Neuron (in vitro differentiated cells): Measurements from ENCODE around the gene RAB3GAP1.
A peak's percentile ranks its signal among the peaks of the same experiment; 100 is the strongest.
"Not testable (repeated sequence)": the region's sequence is repeated elsewhere in the genome, so short reads cannot be mapped to it uniquely, and the experiment has no call there.

Experiments
- H2AFZ ChIP-seq: one replicate; pipeline ENCODE4 v1.6.1; 2013; ENCODE audit warnings: low read depth, mild to moderate bottlenecking, inconsistent platforms, low read length, moderate library complexity
- H3K27me3 ChIP-seq: one replicate; pipeline ENCODE4 v1.6.1; 2013; ENCODE audit warnings: low read length; ENCODE audit not compliant: insufficient read depth
- H3K36me3 ChIP-seq: one replicate; pipeline ENCODE4 v1.6.1; 2013; ENCODE audit warnings: low read length; ENCODE audit not compliant: insufficient read depth
- H3K4me1 ChIP-seq: one replicate; pipeline ENCODE4 v1.6.1; 2013; ENCODE audit warnings: low read length; ENCODE audit not compliant: insufficient read depth
- H3K4me3 ChIP-seq: 2 replicates; pipeline ENCODE4 v1.5.1; 2013; ENCODE audit warnings: mild to moderate bottlenecking, low read length, moderate library complexity
- H3K9me3 ChIP-seq: one replicate; pipeline ENCODE4 v1.6.1; 2013; ENCODE audit warnings: low read length

Gene RAB3GAP1

GRCh38 chr2:135030826-135031225 is 21.3 kb upstream of the RAB3GAP1 start:
- H3K9me3 ChIP-seq, result no peaks in the 10 kb centered on the region
- no peak overlapping the region for H2AFZ ChIP-seq
- H3K4me3 ChIP-seq, result no peak overlapping the region
- no peaks in the 10 kb centered on the region for H3K36me3 ChIP-seq
- no peaks in the 10 kb centered on the region for H3K4me1 ChIP-seq
- H3K27me3 ChIP-seq, result no peaks in the 10 kb centered on the region

GRCh38 chr2:135033216-135033615 is 18.9 kb upstream of the RAB3GAP1 start:
- not testable (repeated sequence) for H3K4me1 ChIP-seq, H3K4me3 ChIP-seq, H2AFZ ChIP-seq, H3K27me3 ChIP-seq, H3K36me3 ChIP-seq, H3K9me3 ChIP-seq

- H3K9me3 ChIP-seq, result no peaks in the 10 kb centered on the region
- no peak overlapping the region for H3K4me3 ChIP-seq
- no peaks in the 10 kb centered on the region for H3K27me3 ChIP-seq
- no peaks in the 10 kb centered on the region for H3K36me3 ChIP-seq
- H2AFZ ChIP-seq, result no peak overlapping the region
- H3K4me1 ChIP-seq, result no peaks in the 10 kb centered on the region
Measured at GRCh38 chr2:135037831-135038230, 14.3 kb upstream of the RAB3GAP1 start.

GRCh38 chr2:135043345-135043744 is 8.7 kb upstream of the RAB3GAP1 start:
- Histone ChIP-seq H3K27me3 (no peaks in the 10 kb centered on the region), H3K4me3 (no peak overlapping the region), H3K9me3 (no peaks in the 10 kb centered on the region), H2AFZ (no peak overlapping the region), H3K36me3 (no peaks in the 10 kb centered on the region), H3K4me1 (peaks cover 9% of the 10 kb centered on the region)

GRCh38 chr2:135047300-135047699 is 4.8 kb upstream of the RAB3GAP1 start, which contains the start of gene MAP3K19:
Gene MAP3K19 (minus strand): TSS chr2:135047447. CDS start chr2:135024647, 22,800 bp downstream.
- peak within 1 kb of the TSS; percentile 14 for H2AFZ ChIP-seq
- no peaks in the 10 kb centered on the region for H3K36me3 ChIP-seq
- H3K9me3 ChIP-seq, result no peaks in the 10 kb centered on the region
- H3K4me1 ChIP-seq, result peaks cover 9% of the 10 kb centered on the region
- no peak within 1 kb of the TSS for H3K4me3 ChIP-seq
- H3K27me3 ChIP-seq, result no peaks in the 10 kb centered on the region

GRCh38 chr2:135048122-135048521 is 4.0 kb upstream of the RAB3GAP1 start:
- H2AFZ ChIP-seq, result no peak overlapping the region
- H3K27me3 ChIP-seq, result no peaks in the 10 kb centered on the region
- H3K4me1 ChIP-seq, result peaks cover 12% of the 10 kb centered on the region
- no peaks in the 10 kb centered on the region for H3K9me3 ChIP-seq
- no peak overlapping the region for H3K4me3 ChIP-seq
- H3K36me3 ChIP-seq, result no peaks in the 10 kb centered on the region

GRCh38 chr2:135050132-135050531 is 2.0 kb upstream of the RAB3GAP1 start:
- no peaks in the 10 kb centered on the region for H3K27me3 ChIP-seq
- no peaks in the 10 kb centered on the region for H3K9me3 ChIP-seq
- no peaks in the 10 kb centered on the region for H3K36me3 ChIP-seq
- H2AFZ ChIP-seq, result no peak overlapping the region
- peaks cover 16% of the 10 kb centered on the region for H3K4me1 ChIP-seq
- H3K4me3 ChIP-seq, result no peak overlapping the region

GRCh38 chr2:135050684-135051083 is 1.4 kb upstream of the RAB3GAP1 start:
- H3K4me3 ChIP-seq, result no peak overlapping the region
- no peaks in the 10 kb centered on the region for H3K27me3 ChIP-seq
- H3K36me3 ChIP-seq, result no peaks in the 10 kb centered on the region
- no peak overlapping the region for H2AFZ ChIP-seq
- H3K4me1 ChIP-seq, result peaks cover 16% of the 10 kb centered on the region
- no peaks in the 10 kb centered on the region for H3K9me3 ChIP-seq

GRCh38 chr2:135052997-135053474 is 944 bp downstream of the RAB3GAP1 start:
- Histone ChIP-seq H3K4me3 (peak overlapping the region; percentile 92), H3K9me3 (no peaks in the 10 kb centered on the region), H2AFZ (no peak overlapping the region), H3K36me3 (peaks cover 5% of the 10 kb centered on the region), H3K27me3 (no peaks in the 10 kb centered on the region), H3K4me1 (peaks cover 7% of the 10 kb centered on the region)

GRCh38 chr2:135055182-135055786 is 3.2 kb downstream of the RAB3GAP1 start:
- H2AFZ ChIP-seq, result no peak overlapping the region
- H3K36me3 ChIP-seq, result peaks cover 12% of the 10 kb centered on the region
- H3K4me1 ChIP-seq, result peaks cover 7% of the 10 kb centered on the region
- H3K4me3 ChIP-seq, result no peak overlapping the region
- H3K9me3 ChIP-seq, result no peaks in the 10 kb centered on the region
- no peaks in the 10 kb centered on the region for H3K27me3 ChIP-seq

GRCh38 chr2:135056790-135057189 is 4.7 kb downstream of the RAB3GAP1 start:
- Histone ChIP-seq H3K9me3 (no peaks in the 10 kb centered on the region), H3K27me3 (no peaks in the 10 kb centered on the region), H3K4me3 (no peak overlapping the region), H3K36me3 (peaks cover 24% of the 10 kb centered on the region), H2AFZ (no peak overlapping the region), H3K4me1 (peaks cover 7% of the 10 kb centered on the region)

- Histone ChIP-seq H3K27me3 (no peaks in the 10 kb centered on the region), H3K4me3 (no peak overlapping the region), H3K4me1 (no peaks in the 10 kb centered on the region), H3K9me3 (peaks cover 2% of the 10 kb centered on the region), H2AFZ (no peak overlapping the region), H3K36me3 (peaks cover 36% of the 10 kb centered on the region)
Measured at GRCh38 chr2:135059577-135059976, 7.5 kb downstream of the RAB3GAP1 start.

- no peaks in the 10 kb centered on the region for H3K4me1 ChIP-seq
- H3K9me3 ChIP-seq, result peaks cover 2% of the 10 kb centered on the region
- no peaks in the 10 kb centered on the region for H3K27me3 ChIP-seq
- no peak overlapping the region for H3K4me3 ChIP-seq
- H2AFZ ChIP-seq, result no peak overlapping the region
- peaks cover 31% of the 10 kb centered on the region for H3K36me3 ChIP-seq
Measured at GRCh38 chr2:135063210-135063609, 11.1 kb downstream of the RAB3GAP1 start.

- Histone ChIP-seq H3K27me3 (no peaks in the 10 kb centered on the region), H3K9me3 (peaks cover 2% of the 10 kb centered on the region), H3K4me1 (no peaks in the 10 kb centered on the region), H2AFZ (no peak overlapping the region), H3K36me3 (peaks cover 25% of the 10 kb centered on the region), H3K4me3 (no peak overlapping the region)
Measured at GRCh38 chr2:135064149-135064548, 12.1 kb downstream of the RAB3GAP1 start.
